Osteocyte (in vitro differentiated cells): ENCODE results near the gene CLTCL1. TPM values are rescaled to one million over a fixed set of nuclear protein-coding genes. Genes with fewer than 3 reads are reported as not detected.
"Not testable (repeated sequence)": the region's sequence is repeated elsewhere in the genome, so short reads cannot be mapped to it uniquely, and the experiment has no call there.

Experiments
- DNase-seq: peaks from one replicate; pipeline ENCODE4 v3.0.0; 2021; ENCODE audit warnings: mixed read lengths; ENCODE audit not compliant: unreplicated experiment; ENCODE audit errors: extremely low spot score
- H3K27ac Mint-ChIP-seq: one replicate; pipeline ENCODE4 v1.8.0; 2021; ENCODE audit warnings: mild to moderate bottlenecking, mixed read lengths; ENCODE audit not compliant: unreplicated experiment
- H3K27me3 Mint-ChIP-seq: one replicate; pipeline ENCODE4 v1.8.0; 2021; ENCODE audit warnings: mixed read lengths; ENCODE audit not compliant: unreplicated experiment
- H3K36me3 Mint-ChIP-seq: one replicate; pipeline ENCODE4 v1.8.0; 2021; ENCODE audit warnings: mixed read lengths; ENCODE audit not compliant: unreplicated experiment
- H3K4me1 Mint-ChIP-seq: one replicate; pipeline ENCODE4 v1.8.0; 2021; ENCODE audit warnings: mixed read lengths; ENCODE audit not compliant: unreplicated experiment
- H3K4me3 Mint-ChIP-seq: one replicate; pipeline ENCODE4 v1.8.0; 2021; ENCODE audit warnings: mild to moderate bottlenecking, moderate library complexity, mixed read lengths; ENCODE audit not compliant: unreplicated experiment
- H3K9me3 Mint-ChIP-seq: one replicate; pipeline ENCODE4 v1.8.0; 2021; ENCODE audit warnings: mixed read lengths; ENCODE audit not compliant: unreplicated experiment
- CTCF ChIP-seq: fragments of 200-600 bp; sonication (generic); IDR thresholded peaks from 2 replicates; pipeline ENCODE4 v1.5.0; 2021; ENCODE audit warnings: antibody characterized with exemption, mild to moderate bottlenecking, moderate library complexity
- total RNA-seq: library from RNA; stranded (reverse); gene quantifications from 2 replicates; pipeline ENCODE4 v1.2.1, GENCODE V29; 2021

CLTCL1 gene
- total RNA-seq, 1 donor from 2014 or later = 10.1 TPM

- peaks cover 26% of the 10 kb centered on the region for H3K4me1 Mint-ChIP-seq
- TF ChIP-seq CTCF = no peak
- no peak for DNase-seq
Measured at GRCh38 chr22:19168088-19168890, 123.2 kb downstream of the CLTCL1 start.

GRCh38 chr22:19167106-19167869 is 124.2 kb downstream of the CLTCL1 start:
- peaks cover 38% of the 10 kb centered on the region for H3K27me3 Mint-ChIP-seq
- no peak overlapping the region for H3K4me3 Mint-ChIP-seq
- peaks cover 16% of the 10 kb centered on the region for H3K4me1 Mint-ChIP-seq
- no peak for TF ChIP-seq CTCF
- no peaks in the 10 kb centered on the region for H3K36me3 Mint-ChIP-seq
- DNase-seq = no peak
- no peaks in the 10 kb centered on the region for H3K9me3 Mint-ChIP-seq
- H3K27ac Mint-ChIP-seq = no peak overlapping the region

More at GRCh38 chr22:19168088-19168890, 123.2 kb downstream of the CLTCL1 start:
- Mint-ChIP-seq H3K27me3 (peaks cover 38% of the 10 kb centered on the region), H3K9me3 (no peaks in the 10 kb centered on the region), H3K36me3 (no peaks in the 10 kb centered on the region), H3K27ac (no peak overlapping the region), H3K4me3 (no peak overlapping the region)

- TF ChIP-seq CTCF = no peak
- H3K4me3 Mint-ChIP-seq = no peak overlapping the region
- peaks cover 12% of the 10 kb centered on the region for H3K4me1 Mint-ChIP-seq
- peaks cover 40% of the 10 kb centered on the region for H3K27me3 Mint-ChIP-seq
- DNase-seq = no peak
- no peaks in the 10 kb centered on the region for H3K9me3 Mint-ChIP-seq
- no peaks in the 10 kb centered on the region for H3K36me3 Mint-ChIP-seq
- no peak overlapping the region for H3K27ac Mint-ChIP-seq
Measured at GRCh38 chr22:19166421-19166820, 125.1 kb downstream of the CLTCL1 start.

- DNase-seq = no peak
- H3K27ac Mint-ChIP-seq = no peak overlapping the region
- peaks cover under 1% of the 10 kb centered on the region for H3K4me1 Mint-ChIP-seq
- no peak for TF ChIP-seq CTCF
- H3K4me3 Mint-ChIP-seq = no peak overlapping the region
- H3K36me3 Mint-ChIP-seq = no peaks in the 10 kb centered on the region
- peaks cover 37% of the 10 kb centered on the region for H3K27me3 Mint-ChIP-seq
- no peaks in the 10 kb centered on the region for H3K9me3 Mint-ChIP-seq
Measured at GRCh38 chr22:19164425-19164824, 127.1 kb downstream of the CLTCL1 start.

- H3K27ac Mint-ChIP-seq, H3K9me3 Mint-ChIP-seq, DNase-seq, H3K36me3 Mint-ChIP-seq, H3K4me3 Mint-ChIP-seq, H3K4me1 Mint-ChIP-seq: not testable (repeated sequence)
- H3K27me3 Mint-ChIP-seq = peaks cover 18% of the 10 kb centered on the region
Measured at GRCh38 chr22:19158649-19159048, 132.9 kb downstream of the CLTCL1 start.

GRCh38 chr22:19156109-19156508 is 135.4 kb downstream of the CLTCL1 start:
- not testable (repeated sequence) for H3K9me3 Mint-ChIP-seq, H3K4me1 Mint-ChIP-seq, H3K36me3 Mint-ChIP-seq, H3K4me3 Mint-ChIP-seq, H3K27ac Mint-ChIP-seq, DNase-seq
- H3K27me3 Mint-ChIP-seq = peaks cover 34% of the 10 kb centered on the region
